ENCODE measurements around the gene ARF6.
"Not testable (repeated sequence)": the region's sequence is repeated elsewhere in the genome, so short reads cannot be mapped to it uniquely, and the experiment has no call there.

Gene ARF6

GRCh38 chr14:49909016-49909415, 16.1 kb downstream of the ARF6 start:
- no peak for DNase-seq

DNA sequence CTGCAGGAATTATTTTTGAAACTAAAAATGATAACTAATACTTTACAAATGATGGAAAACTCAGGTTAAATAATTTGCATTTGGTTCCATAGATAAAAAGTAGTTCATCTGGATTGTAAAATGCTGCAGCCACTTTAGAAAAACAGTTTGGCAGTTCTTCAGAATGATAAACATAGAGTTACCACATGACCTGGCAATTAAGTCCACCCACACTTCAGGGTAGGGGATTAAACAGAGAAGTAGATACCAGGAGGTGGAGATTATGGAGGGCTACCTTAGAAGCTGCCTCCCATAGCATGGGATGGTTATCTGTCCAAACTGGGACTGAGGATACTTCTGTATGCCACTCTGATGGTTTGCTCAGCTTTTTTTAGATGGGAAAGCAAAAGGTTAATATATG, 22.2 kb downstream of the ARF6 start:
- no peak for DNase-seq

DNA sequence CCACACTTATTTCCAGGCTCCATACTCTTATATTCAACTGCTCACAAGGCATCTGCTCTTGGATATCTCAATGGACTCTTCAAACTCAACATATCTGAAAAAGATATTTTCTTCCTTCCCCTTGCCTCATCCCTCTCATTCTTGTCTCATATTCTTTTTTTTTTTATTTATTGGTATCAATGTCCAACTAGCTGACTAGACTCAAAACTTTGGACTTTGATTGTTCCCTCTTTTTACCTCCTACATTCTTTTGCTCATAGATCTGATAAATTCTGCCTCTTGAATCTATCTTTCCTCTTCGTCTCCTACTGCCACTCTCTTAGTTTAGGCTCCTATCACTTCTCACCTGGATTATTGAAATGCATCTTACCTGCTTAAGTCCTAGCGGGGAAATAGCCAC, 25.8 kb downstream of the ARF6 start:
- no peak for DNase-seq

- DNase-seq: no peak
Measured at GRCh38 chr14:49919825-49920659, 27.2 kb downstream of the ARF6 start.

- DNase-seq: no peak
Measured at GRCh38 chr14:49920935-49921334, 28.1 kb downstream of the ARF6 start.

DNA sequence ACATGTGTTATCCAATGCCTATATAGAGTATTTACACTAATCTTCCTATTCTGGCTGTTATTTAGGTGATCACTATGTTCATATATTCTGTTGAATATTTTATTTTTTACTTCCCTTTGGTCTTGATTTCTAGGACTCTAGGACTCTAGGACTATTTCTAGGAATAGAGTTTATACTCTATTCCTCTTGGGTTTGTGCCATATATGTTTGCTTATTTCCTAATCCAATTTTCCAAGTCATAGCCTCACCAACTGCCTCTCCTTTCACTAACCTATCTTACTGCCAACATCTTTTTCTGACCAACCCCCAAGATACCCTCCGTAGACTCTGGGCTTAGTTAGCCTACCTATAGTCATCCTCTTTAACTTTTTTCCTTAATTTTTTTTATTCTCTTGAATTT, 28.5 kb downstream of the ARF6 start:
- DNase-seq: no peak

- DNase-seq: no peak
Measured at GRCh38 chr14:49923442-49923841, 30.6 kb downstream of the ARF6 start.

- no peak for DNase-seq
Measured at GRCh38 chr14:49923881-49924280, 31.0 kb downstream of the ARF6 start.

GRCh38 chr14:49924852-49925251, 32.0 kb downstream of the ARF6 start:
- DNase-seq: no peak

GRCh38 chr14:49926803-49927202, 33.9 kb downstream of the ARF6 start:
- no peak for DNase-seq

DNA sequence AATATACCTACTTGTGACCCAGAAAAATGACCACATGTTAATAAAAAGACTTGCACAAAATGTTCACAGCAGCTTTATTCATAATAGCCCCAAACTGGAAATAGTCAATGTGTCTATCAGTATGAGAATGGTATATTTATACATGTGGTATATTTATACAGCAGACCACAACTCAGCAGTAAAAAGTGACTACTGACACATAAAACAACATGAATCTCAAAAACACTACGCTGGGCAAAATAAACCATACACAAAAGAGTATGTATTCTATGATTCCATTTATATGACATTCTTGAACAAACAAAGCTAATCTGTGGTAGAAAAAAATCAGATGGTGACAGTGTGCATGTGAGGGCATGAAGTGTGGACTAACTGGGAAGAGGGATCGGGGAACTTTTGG, 35.1 kb downstream of the ARF6 start:
- DNase-seq: no peak

DNA sequence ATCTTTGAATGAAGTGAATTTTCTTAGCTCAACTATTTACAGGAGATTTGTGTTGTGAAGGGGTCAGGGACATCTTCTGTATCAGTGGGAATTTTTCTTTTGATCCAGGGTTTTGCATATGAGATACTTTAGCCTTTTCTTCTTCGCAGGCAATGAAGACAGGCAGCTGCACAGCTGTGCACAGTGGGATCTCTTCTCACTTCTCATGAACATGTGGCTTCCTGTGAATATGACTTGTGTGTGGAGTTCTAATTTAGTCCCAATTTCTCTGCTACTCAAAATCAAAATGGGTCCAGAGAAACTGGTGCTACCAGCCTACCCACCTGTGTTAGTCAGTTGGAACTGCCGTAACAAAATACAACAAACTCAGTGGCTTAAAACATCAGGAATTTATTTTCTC, 37.8 kb downstream of the ARF6 start:
- no peak for DNase-seq

DNA sequence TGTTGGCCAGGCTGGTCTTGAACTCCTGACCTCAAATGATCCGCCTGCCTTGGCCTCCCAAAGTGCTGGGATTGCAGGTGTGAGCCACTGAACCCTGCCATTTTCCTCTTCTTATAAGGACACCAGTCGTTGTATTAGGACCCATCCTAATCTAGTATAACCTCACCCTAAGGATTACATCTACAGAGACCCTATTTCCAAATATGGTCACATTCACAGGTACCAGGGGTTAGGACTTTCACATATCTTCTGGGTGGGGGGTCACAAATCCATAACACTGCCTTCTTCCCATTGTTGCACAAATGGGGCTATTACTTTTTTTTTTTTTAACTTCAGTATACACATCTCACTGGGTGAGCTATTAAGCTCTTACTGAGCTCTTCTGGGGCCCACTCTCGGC, 38.6 kb downstream of the ARF6 start:
- DNase-seq: no peak

- no peak for DNase-seq
Measured at GRCh38 chr14:49933128-49933527, 40.2 kb downstream of the ARF6 start.

GRCh38 chr14:49933704-49934103, 40.8 kb downstream of the ARF6 start:
- DNase-seq: no peak

- no peak for DNase-seq
Measured at GRCh38 chr14:49934646-49935045, 41.8 kb downstream of the ARF6 start.

DNA sequence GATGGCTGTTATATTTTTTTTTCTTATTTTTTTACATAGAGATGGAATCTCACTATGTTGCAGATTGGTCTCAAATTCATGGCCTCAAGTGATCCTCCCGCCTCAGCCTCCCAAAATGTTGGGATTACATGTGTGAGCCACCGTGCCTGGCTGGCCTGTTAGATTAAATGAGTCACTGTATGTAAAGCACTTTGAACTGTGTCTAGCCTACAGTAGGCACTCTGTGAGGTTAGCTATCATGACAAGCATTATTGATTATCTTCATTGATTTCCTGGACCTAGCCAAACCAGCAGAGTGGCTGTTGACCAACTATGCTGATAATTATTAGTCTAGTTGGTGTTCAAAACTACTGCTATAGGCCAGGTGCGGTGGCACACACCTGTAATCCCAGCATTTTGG, 42.6 kb downstream of the ARF6 start:
- no peak for DNase-seq

DNA sequence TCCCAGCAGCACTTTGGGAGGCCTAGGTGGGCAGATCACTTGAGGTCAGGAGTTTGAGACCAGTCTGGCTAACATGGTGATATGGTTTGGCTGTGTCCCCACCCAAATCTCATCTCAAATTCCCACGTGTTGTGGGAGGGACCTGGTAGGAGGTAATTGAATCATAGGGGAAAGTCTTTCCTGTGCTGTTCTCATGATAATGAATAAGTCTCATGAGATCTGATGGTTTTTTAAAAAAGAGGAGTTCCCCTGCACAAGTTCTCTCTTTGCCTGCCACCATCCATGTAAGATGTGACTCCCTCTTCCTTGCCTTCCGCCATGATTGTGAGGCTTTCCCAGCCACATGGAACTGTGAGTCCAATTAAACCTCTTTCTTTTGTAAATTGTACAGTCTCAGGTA, 43.4 kb downstream of the ARF6 start:
- DNase-seq: not testable (repeated sequence)

GRCh38 chr14:49936882-49937281, 44.0 kb downstream of the ARF6 start:
- not testable (repeated sequence) for DNase-seq

DNA sequence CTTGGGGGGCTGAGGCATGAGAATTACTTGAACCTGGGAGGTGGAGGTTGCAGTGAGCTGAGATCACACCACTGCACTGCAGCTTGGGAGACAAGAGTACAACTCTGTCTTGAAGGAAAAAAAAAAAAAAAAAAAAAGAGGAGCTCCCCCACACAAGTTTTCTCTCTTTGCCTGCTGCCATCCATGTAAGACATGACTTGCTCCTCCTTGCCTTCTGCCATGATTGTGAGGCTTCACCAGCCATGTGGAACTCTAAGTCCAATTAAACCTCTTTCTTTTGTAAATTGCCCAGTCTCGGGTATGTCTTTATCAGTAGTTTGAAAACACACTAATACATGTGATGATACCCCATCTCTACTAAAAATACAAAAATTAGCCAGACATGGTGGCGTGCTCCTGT, 46.3 kb downstream of the ARF6 start:
- DNase-seq: not testable (repeated sequence)

- DNase-seq: no peak
Measured at GRCh38 chr14:49939884-49940510, 47.1 kb downstream of the ARF6 start.

DNA sequence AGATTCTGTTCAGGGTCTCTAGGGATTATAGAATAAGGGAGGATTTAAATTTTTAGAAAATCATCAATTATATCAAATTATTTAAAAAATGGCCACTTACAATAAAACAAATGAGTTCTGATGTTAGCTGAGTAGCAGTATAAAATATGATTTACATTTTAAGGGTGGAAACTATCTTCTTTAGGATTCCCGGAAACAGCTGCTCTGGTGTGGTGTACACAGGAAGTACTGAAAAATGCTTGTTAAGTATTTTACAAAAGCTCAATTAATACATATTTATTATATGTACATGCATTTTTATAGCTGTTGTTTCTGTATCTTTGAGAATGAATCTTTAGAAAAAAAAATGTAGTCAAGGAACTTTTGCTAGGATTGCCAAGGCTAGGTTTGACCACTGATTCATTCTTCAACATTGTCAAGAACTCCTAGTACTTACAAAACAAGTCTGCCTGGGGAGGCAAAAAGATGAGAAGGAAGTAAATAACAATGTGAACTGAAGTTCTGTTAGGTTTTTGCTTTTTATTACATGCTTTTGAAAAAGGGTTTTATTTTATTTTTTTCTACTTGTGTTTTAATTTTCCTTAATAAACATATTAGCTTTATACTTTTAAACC, 48.0 kb downstream of the ARF6 start:
- DNase-seq: no peak

DNA sequence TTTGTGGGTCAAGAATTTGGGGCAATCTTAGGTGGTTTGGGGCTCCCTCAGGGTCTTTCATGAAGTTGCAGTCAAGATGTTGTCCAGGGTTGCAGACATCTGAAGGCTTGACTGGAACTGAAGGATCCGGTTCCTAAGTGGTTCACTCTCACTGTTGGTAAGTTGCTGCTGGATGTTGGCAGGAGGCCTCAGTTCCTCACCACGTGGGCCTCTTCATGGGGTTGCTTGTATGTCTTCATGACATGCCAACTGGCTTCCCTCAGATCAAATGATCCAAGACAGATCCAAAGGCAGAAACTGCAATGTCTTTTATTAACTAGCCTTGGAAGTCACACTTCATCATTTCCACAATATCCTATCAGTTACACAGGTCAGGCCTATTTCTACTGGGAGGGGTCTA, 49.2 kb downstream of the ARF6 start:
- no peak for DNase-seq

GRCh38 chr14:49944501-49944900, 51.6 kb downstream of the ARF6 start:
- no peak for DNase-seq
